ENCODE data around the gene C5orf24. TPM values are rescaled to one million over a fixed set of nuclear protein-coding genes. Genes with fewer than 3 reads are reported as not detected.
"Not testable (repeated sequence)": the region's sequence is repeated elsewhere in the genome, so short reads cannot be mapped to it uniquely, and the experiment has no call there.

The C5orf24 gene
- total and polyA plus RNA-seq, 2 donors, result 34.1 to 73.4 TPM

DNA sequence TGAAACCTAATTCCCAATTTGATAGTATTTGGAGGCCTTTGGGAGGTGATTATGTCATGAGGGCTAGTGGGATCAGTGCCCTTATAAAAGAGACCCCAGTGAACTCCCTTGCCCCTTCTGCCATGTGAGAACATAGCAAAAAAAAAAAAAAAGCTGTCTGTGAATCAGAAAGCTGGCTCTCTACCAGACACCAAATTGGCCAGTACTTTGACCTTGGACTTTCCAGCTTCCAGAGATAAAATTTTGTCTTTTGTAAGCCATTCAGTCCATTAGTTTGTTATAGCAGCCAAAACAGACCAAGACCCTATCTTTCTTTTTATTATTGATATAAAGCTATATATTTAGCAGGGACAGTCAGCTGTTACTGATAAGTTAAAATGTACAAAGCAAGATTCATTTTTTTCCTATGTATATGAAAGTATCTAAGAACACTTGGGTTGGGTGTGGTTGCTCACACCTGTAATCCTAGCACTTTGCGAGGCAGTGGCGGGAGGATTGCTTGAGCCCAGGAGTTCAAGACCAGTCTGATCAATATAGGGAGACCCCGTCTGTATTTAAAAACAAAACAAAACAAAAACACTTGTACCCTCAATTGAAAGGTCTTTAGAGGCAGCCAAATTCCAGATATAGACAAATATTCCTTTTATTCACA is 8.1 kb upstream of the C5orf24 start:
- no peak for DNase-seq (ENCODE audit: extremely low spot score)
- 96% methylated on average over 3 of the region's 3 CpGs for WGBS

DNA sequence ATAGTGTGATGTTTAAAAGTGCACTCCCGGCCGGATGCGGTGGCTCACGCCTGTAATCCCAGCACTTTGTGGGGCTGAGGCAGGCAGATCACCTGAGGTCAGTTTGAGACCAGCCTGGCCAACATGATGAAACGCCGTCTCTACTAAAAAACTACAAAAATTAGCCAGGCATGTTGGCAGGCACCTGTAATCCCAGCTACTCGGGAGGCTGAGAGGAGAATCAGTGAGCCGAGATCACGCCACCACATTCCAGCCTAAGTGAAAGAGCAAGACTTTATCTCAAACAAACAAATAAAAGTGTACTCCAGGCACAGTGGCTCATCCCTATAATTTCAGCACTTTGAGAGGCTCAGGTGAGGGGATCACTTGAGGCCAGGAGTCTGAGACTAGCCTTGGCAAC is 7.4 kb upstream of the C5orf24 start:
- not testable (repeated sequence) for H3K4me3 ChIP-seq (ENCODE audit: low read depth, low read length); H3K36me3 ChIP-seq (ENCODE audit: insufficient read depth); H3K27ac ChIP-seq (ENCODE audit: low read depth); H3K4me1 ChIP-seq (ENCODE audit: insufficient read depth); DNase-seq (ENCODE audit: extremely low spot score)
- 88% methylated on average over 9 of the region's 9 CpGs for WGBS

More for the DNA sequence above, 8.1 kb upstream of the C5orf24 start:
- Histone ChIP-seq H3K4me1 (ENCODE audit: insufficient read depth) (no peaks in the 10 kb centered on the region), H3K27ac (ENCODE audit: low read depth) (no peak overlapping the region), H3K4me3 (ENCODE audit: low read depth, low read length) (no peak overlapping the region), H3K36me3 (ENCODE audit: insufficient read depth) (peaks cover 3% of the 10 kb centered on the region)

DNA sequence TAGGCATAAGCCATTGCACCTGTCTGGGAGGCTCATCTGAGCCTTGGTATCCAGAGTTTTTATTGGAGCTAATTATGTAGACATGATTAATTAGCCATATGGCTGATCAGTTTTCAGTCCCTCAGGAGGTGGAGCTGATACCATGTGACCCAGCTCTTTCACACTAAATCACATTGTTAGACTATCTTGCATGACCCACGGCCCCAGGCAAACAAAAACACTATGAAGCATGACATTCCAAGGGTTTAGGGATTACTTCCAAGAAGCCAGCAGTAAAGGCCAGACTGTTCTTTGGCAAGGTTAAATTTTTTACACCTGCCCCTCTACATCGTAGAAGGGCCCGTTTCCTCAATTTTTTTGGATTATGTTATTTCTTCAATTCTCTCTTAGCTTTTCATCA is 5.0 kb upstream of the C5orf24 start:
- WGBS, result 93% methylated on average over 3 of the region's 3 CpGs
- no peak overlapping the region for H3K27ac ChIP-seq (ENCODE audit: low read depth)
- H3K36me3 ChIP-seq (ENCODE audit: insufficient read depth), result peaks cover 2% of the 10 kb centered on the region
- H3K4me1 ChIP-seq (ENCODE audit: insufficient read depth), result no peaks in the 10 kb centered on the region
- no peak overlapping the region for H3K4me3 ChIP-seq (ENCODE audit: low read depth, low read length)
- no peak for DNase-seq (ENCODE audit: extremely low spot score)

- Histone ChIP-seq H3K36me3 (ENCODE audit: insufficient read depth) (peaks cover 1% of the 10 kb centered on the region), H3K4me1 (ENCODE audit: insufficient read depth) (peaks cover 1% of the 10 kb centered on the region), H3K4me3 (ENCODE audit: low read depth, low read length) (no peak overlapping the region), H3K27ac (ENCODE audit: low read depth) (no peak overlapping the region)
- DNase-seq (ENCODE audit: extremely low spot score), result no peak
- WGBS, result 90% methylated on average over 1 of the region's 1 CpG
Observed at GRCh38 chr5:134844252-134844651, 1.5 kb upstream of the C5orf24 start.

DNA sequence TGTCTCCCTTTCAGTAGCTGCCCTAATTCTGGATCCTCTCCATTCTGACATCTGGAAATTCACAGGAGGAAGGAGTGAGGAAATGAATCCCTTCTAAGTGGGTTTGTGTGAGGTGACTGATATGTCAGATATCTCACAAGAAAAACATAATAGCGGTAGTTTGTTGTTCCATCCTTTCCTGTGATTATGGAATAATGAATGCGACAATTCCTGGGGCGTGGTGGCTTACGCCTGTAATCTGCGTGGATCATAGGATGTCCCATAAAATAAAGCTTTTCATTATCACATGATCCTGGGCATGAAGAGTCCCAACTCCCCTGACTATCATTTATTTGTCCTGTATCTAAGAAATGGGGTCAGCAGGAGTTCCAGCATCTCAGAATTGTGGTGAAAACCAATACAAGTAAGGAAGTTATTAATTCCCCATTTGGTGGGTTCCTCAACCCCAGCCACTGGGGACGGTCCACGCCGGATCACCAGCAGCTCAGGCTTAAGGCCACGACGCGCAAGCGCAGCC is 375 bp upstream of the C5orf24 start:
- Histone ChIP-seq H3K4me3 (ENCODE audit: low read depth, low read length) (peak overlapping the region; percentile 66), H3K27ac (ENCODE audit: low read depth) (peak overlapping the region; percentile 79), H3K4me1 (ENCODE audit: insufficient read depth) (peaks cover 1% of the 10 kb centered on the region), H3K36me3 (ENCODE audit: insufficient read depth) (peaks cover 1% of the 10 kb centered on the region)
- 4% methylated on average over 12 of the region's 12 CpGs for WGBS
- DNase-seq (ENCODE audit: extremely low spot score), result no peak

GRCh38 chr5:134846641-134846960 is 833 bp downstream of the C5orf24 start:
- peak overlapping the region; percentile 77 for H3K27ac ChIP-seq (ENCODE audit: low read depth)
- H3K4me3 ChIP-seq (ENCODE audit: low read depth, low read length), result peak overlapping the region; percentile 66
- WGBS, result under 1% methylated on average over 11 of the region's 11 CpGs
- peaks cover 1% of the 10 kb centered on the region for H3K4me1 ChIP-seq (ENCODE audit: insufficient read depth)
- peaks cover 1% of the 10 kb centered on the region for H3K36me3 ChIP-seq (ENCODE audit: insufficient read depth)
- DNase-seq (ENCODE audit: extremely low spot score), result no peak

GRCh38 chr5:134849434-134849933 is 3.7 kb downstream of the C5orf24 start:
- not testable (repeated sequence) for DNase-seq (ENCODE audit: extremely low spot score); H3K4me1 ChIP-seq (ENCODE audit: insufficient read depth); H3K36me3 ChIP-seq (ENCODE audit: insufficient read depth); H3K27ac ChIP-seq (ENCODE audit: low read depth); H3K4me3 ChIP-seq (ENCODE audit: low read depth, low read length)
- WGBS, result 85% methylated on average over 7 of the region's 7 CpGs

- DNase-seq (ENCODE audit: extremely low spot score), result no peak
- Histone ChIP-seq H3K4me3 (ENCODE audit: low read depth, low read length) (no peak overlapping the region), H3K27ac (ENCODE audit: low read depth) (no peak overlapping the region), H3K4me1 (ENCODE audit: insufficient read depth) (peaks cover 1% of the 10 kb centered on the region), H3K36me3 (ENCODE audit: insufficient read depth) (no peaks in the 10 kb centered on the region)
- WGBS, result 58% methylated on average over 1 of the region's 1 CpG
Observed at GRCh38 chr5:134851307-134851923, 5.6 kb downstream of the C5orf24 start.

GRCh38 chr5:134856465-134856864 is 10.7 kb downstream of the C5orf24 start:
- DNase-seq (ENCODE audit: extremely low spot score); H3K36me3 ChIP-seq (ENCODE audit: insufficient read depth); H3K27ac ChIP-seq (ENCODE audit: low read depth); H3K4me1 ChIP-seq (ENCODE audit: insufficient read depth); H3K4me3 ChIP-seq (ENCODE audit: low read depth, low read length): not testable (repeated sequence)
- 92% methylated on average over 7 of the region's 7 CpGs for WGBS

DNA sequence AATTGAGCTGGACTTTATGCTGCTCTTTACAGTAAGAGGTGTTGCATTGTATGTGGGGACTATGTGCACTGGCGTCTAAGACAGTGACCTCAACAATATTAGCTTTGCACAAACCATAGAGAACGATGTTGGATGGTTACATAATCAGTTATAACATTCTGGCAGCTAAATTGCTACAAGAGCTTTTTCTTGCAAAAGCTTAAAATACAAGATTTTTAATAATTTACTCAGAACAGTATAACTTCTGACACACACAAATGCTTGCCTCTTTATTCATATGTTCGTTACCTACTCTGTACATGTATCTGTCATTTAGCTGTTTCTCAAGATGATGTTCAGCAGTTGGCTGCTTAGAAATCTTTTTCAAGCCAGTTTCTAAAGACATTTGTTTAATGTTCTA is 11.6 kb downstream of the C5orf24 start:
- Histone ChIP-seq H3K36me3 (ENCODE audit: insufficient read depth) (no peaks in the 10 kb centered on the region), H3K4me3 (ENCODE audit: low read depth, low read length) (no peak overlapping the region), H3K4me1 (ENCODE audit: insufficient read depth) (no peaks in the 10 kb centered on the region), H3K27ac (ENCODE audit: low read depth) (no peak overlapping the region)
- 65% methylated on average over 3 of the region's 3 CpGs for WGBS
- no peak for DNase-seq (ENCODE audit: extremely low spot score)

DNA sequence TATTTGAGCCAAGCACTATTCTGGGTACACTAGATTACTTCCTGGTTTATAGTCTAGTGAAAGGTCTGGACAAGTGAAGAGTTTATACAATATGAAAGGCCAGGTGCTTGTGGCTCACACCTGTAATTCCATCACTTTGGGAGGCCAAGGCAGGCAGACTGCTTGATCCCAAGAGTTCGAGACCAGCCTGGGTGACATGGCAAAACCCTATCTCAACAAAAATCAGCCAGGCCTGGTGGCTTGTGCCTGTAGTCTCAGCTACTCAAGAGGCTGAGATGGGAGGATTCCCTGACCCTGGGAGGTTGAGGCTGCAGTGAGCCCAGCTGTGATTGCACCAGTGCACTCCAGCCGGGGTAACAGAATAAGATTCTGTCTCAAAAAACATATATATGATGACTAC is 18.9 kb downstream of the C5orf24 start:
- Histone ChIP-seq H3K4me1 (ENCODE audit: insufficient read depth) (no peaks in the 10 kb centered on the region), H3K36me3 (ENCODE audit: insufficient read depth) (no peaks in the 10 kb centered on the region), H3K27ac (ENCODE audit: low read depth) (no peak overlapping the region), H3K4me3 (ENCODE audit: low read depth, low read length) (no peak overlapping the region)
- no peak for DNase-seq (ENCODE audit: extremely low spot score)
- 84% methylated on average over 2 of the region's 2 CpGs for WGBS

GRCh38 chr5:134873494-134873893 is 27.7 kb downstream of the C5orf24 start:
- H3K27ac ChIP-seq (ENCODE audit: low read depth), result peak overlapping the region; percentile 96
- 80% methylated on average over 6 of the region's 6 CpGs for whole genome bisulfite sequencing
- H3K36me3 ChIP-seq (ENCODE audit: insufficient read depth), result no peaks in the 10 kb centered on the region
- peak overlapping the region; percentile 67 for H3K4me3 ChIP-seq (ENCODE audit: low read depth, low read length)
- H3K4me1 ChIP-seq (ENCODE audit: insufficient read depth), result no peaks in the 10 kb centered on the region
- DNase-seq (ENCODE audit: extremely low spot score), result no peak

DNA sequence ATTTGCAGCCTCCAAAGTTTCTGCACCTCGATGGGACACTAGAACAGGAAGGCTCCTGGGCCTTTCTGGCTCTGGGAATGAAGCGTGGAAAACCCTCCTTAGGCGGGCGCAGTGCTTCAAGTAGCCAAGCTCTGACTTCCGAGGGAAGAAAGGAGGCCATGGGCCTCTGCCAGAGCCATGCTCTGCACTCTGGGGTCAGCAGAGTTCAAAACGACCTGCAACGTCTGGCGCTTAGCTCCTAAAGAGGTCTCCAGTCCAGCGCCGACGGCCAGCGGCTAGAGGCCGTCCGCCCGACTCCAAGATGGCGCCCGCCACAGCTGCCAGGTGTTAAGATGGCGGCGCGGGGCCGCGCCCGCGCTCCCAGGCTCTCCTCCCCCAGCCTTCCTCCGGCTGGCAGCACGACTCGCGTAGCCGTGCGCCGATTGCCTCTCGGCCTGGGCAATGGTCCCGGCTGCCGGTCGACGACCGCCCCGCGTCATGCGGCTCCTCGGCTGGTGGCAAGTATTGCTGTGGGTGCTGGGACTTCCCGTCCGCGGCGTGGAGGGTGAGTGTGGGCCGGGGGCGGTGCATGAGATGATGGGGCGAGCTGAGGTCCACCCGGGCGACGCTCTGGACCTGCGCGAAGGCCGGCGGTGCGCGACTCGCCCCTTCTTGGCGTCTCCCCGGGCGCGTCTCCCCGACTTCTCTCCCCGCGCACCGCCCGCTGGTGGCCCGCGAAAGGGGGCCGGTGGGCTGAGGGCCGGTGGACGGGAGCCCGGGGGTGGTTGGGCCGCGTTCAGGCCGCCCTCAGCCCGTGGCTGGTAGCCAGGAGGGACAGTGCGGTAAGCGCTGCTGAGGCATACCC is 28.4 kb downstream of the C5orf24 start, which contains the start of gene TXNDC15:
Gene TXNDC15 (plus strand): TSS at position 385 of the 844 bp plus-strand sequence. CDS start 57 bp downstream, at position 442.
- Histone ChIP-seq H3K4me3 (ENCODE audit: low read depth, low read length) (peak within 1 kb of the TSS; percentile 67), H3K27ac (ENCODE audit: low read depth) (peak within 1 kb of the TSS; percentile 96), H3K4me1 (ENCODE audit: insufficient read depth) (no peaks in the 10 kb centered on the region), H3K36me3 (ENCODE audit: insufficient read depth) (no peaks in the 10 kb centered on the region)
- 2% methylated on average over 79 of the region's 79 CpGs for WGBS
- DNase-seq (ENCODE audit: extremely low spot score), result peak; percentile 56
